ENCODE data around the gene RMDN2.

RMDN2 gene

DNA sequence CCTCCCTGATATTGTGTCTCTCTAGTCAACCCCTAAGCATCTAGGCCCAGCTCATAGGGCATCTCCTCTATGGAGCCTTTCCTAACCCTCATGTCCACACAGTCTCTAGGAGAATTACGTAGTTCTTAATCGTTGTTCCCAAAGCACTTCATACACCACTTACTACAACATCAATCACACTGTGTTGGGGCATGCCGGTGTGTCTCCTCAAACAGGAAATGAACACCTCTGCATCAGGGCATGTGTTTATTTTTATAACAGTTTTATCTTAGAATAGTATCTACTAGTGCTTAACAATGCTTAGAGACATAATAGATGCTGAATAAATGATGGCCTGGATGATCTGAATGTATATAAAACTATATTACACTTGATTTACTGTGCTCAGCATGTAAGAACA is 131.1 kb downstream of the RMDN2 start:
- no peaks in the 10 kb centered on the region for H3K4me1 ChIP-seq (ENCODE audit: low read length)
- H3K79me2 ChIP-seq (ENCODE audit: low read length): no peaks in the 10 kb centered on the region
- H3K27ac ChIP-seq (ENCODE audit: low read length): no peak overlapping the region
- H3K36me3 ChIP-seq (replicated peaks; ENCODE audit: low read depth, low read length): no peaks in the 10 kb centered on the region
- no peak overlapping the region for H3K4me2 ChIP-seq (ENCODE audit: low read length)
- H4K20me1 ChIP-seq (ENCODE audit: insufficient read depth, low read length): no peaks in the 10 kb centered on the region
- H3K9me3 ChIP-seq (ENCODE audit: insufficient read depth, low read length): no peaks in the 10 kb centered on the region
- no peak overlapping the region for H3K9ac ChIP-seq (ENCODE audit: low read length)
- no peak overlapping the region for H2AFZ ChIP-seq (ENCODE audit: low read depth, low read length)
- TF ChIP-seq, protein P1, sequence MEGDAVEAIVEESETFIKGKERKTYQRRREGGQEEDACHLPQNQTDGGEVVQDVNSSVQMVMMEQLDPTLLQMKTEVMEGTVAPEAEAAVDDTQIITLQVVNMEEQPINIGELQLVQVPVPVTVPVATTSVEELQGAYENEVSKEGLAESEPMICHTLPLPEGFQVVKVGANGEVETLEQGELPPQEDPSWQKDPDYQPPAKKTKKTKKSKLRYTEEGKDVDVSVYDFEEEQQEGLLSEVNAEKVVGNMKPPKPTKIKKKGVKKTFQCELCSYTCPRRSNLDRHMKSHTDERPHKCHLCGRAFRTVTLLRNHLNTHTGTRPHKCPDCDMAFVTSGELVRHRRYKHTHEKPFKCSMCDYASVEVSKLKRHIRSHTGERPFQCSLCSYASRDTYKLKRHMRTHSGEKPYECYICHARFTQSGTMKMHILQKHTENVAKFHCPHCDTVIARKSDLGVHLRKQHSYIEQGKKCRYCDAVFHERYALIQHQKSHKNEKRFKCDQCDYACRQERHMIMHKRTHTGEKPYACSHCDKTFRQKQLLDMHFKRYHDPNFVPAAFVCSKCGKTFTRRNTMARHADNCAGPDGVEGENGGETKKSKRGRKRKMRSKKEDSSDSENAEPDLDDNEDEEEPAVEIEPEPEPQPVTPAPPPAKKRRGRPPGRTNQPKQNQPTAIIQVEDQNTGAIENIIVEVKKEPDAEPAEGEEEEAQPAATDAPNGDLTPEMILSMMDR (IDR thresholded peaks at IDR 0.05; ENCODE audit: low read depth, low read length): no peak
- no peak for TF ChIP-seq EZH2phosphoT487 (IDR thresholded peaks at IDR 0.05; ENCODE audit: low read depth)
- H3K27me3 ChIP-seq (ENCODE audit: low read depth, low read length): no peaks in the 10 kb centered on the region; the same call in none of the 2 replicates
- H3K4me3 ChIP-seq (ENCODE audit: low read length): no peak overlapping the region

DNA sequence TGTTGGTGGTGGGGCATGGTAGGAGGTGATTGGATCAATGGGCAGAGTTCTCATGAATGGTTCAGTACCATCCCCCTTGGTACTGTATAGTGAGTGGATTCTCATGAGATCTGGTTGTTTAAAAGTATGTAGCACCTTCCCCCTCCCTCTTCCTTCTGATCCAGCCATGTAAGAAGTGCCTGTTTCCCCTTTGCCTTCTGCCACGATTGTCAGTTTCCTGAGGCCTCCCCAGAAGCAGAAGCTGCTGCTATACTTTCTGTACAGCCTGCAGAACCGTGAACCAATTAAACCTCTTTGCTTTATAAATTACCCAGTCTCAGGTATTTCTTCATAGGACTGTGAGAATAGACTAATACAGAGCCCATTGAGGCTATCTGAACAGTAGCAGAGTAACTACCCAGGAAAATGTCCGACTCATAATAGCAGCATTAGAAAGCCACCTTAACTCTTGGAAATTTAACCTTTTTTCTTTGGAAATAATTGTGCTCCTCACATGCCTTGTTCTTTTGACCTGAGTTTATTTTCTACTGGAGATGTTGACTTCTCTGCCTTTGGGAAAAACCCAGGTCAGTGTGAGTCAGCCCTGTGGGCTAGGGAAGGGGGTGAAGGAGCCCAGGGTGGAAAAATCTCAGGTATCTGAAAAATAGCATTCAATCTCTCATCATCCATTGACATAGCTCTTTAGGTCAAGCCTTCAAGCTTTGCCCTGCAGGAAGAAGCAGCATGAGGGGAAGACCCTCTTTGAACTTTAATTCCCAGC is 132.7 kb downstream of the RMDN2 start:
- Histone ChIP-seq H3K4me2 (ENCODE audit: low read length) (no peak overlapping the region), H3K79me2 (ENCODE audit: low read length) (no peaks in the 10 kb centered on the region), H3K4me1 (ENCODE audit: low read length) (no peaks in the 10 kb centered on the region), H3K9ac (ENCODE audit: low read length) (no peak overlapping the region), H4K20me1 (ENCODE audit: insufficient read depth, low read length) (no peaks in the 10 kb centered on the region), H3K27me3 (ENCODE audit: low read depth, low read length) (no peaks in the 10 kb centered on the region; the same call in 1 of the 2 replicates), H3K9me3 (ENCODE audit: insufficient read depth, low read length) (no peaks in the 10 kb centered on the region), H3K4me3 (ENCODE audit: low read length) (no peak overlapping the region), H2AFZ (ENCODE audit: low read depth, low read length) (no peak overlapping the region), H3K27ac (ENCODE audit: low read length) (no peak overlapping the region), H3K36me3 (replicated peaks; ENCODE audit: low read depth, low read length) (no peaks in the 10 kb centered on the region)
- TF ChIP-seq EZH2phosphoT487 (IDR thresholded peaks at IDR 0.05; ENCODE audit: low read depth): no peak
- TF ChIP-seq, protein P1 (IDR thresholded peaks at IDR 0.05; ENCODE audit: low read depth, low read length): no peak

DNA sequence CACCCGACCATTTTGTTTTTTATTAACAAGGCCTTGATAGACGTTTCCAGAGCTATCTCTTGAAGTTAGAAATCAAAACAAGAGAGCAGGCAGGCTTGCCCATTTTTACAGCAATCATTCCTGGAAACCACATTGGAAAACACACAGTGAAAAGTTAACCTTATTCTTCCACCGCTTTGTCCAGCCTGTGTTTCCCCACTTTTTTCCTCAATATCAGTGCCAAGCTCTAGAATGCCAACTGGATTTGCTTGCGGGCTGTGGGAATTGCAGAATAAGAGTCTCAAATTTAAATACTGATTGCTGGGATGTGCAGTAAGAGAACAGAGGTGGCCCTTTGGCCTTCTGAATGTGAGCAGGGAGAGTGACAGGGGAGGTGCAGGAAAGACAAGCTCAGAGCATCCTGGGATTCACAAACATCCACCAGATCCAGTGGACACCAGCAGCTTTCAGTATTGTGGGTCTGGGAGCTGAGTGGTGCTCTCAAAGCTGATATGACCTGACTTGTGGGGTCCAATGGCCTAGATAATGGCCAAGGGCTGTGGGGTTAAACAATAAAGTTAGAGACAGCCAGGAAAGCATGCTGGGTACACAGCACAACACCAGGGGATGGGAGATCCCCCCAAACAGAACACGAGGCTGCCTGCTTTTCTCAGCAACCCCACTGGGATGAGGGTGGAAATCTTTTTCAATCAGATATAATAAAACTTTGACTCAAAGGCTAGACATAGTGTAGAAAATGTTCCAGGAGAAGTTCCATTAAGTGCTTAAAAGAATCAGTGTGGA is 135.3 kb downstream of the RMDN2 start:
- no peaks in the 10 kb centered on the region for H3K36me3 ChIP-seq (replicated peaks; ENCODE audit: low read depth, low read length)
- H3K79me2 ChIP-seq (ENCODE audit: low read length): no peaks in the 10 kb centered on the region
- no peaks in the 10 kb centered on the region for H3K27me3 ChIP-seq (ENCODE audit: low read depth, low read length)
- H3K4me2 ChIP-seq (ENCODE audit: low read length): no peak overlapping the region
- no peak overlapping the region for H3K4me3 ChIP-seq (ENCODE audit: low read length)
- no peaks in the 10 kb centered on the region for H3K9me3 ChIP-seq (ENCODE audit: insufficient read depth, low read length)
- TF ChIP-seq, protein P1 (IDR thresholded peaks at IDR 0.05; ENCODE audit: low read depth, low read length): no peak
- no peak for TF ChIP-seq EZH2phosphoT487 (IDR thresholded peaks at IDR 0.05; ENCODE audit: low read depth)
- H3K27ac ChIP-seq (ENCODE audit: low read length): no peak overlapping the region
- H2AFZ ChIP-seq (ENCODE audit: low read depth, low read length): no peak overlapping the region
- H3K9ac ChIP-seq (ENCODE audit: low read length): no peak overlapping the region
- H4K20me1 ChIP-seq (ENCODE audit: insufficient read depth, low read length): no peaks in the 10 kb centered on the region
- no peaks in the 10 kb centered on the region for H3K4me1 ChIP-seq (ENCODE audit: low read length)

DNA sequence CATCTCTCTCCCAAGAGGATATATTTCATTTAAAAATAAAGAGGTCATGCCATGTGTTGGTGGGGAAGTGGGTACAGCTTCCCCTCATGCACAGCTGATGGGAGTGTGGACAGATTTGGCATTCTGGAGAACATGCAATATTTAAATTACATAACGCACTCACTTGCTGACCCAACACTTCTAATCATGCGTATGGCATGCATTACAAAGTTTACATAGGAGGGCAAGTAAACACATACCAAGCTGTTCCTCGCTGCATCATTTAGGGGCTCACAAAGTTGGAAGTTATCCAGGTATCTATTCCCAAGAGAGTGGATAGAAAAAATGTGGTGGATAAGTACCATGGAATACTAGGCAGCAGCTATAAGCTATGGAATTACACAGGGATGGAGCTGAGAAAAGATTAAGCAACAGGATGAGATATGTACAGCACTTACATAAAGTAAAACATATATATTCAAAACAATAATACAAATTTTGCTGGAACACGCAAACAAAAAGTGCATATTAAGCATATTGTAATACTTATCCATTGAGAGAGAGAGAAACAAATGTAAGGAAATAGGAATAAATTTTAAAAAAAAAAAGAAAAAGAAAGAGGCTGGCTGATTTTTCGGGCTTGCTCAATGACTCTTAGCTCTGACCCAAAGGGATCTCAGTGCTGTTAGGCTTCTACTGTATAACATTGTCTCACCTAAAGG is 139.9 kb downstream of the RMDN2 start:
- no peak overlapping the region for H2AFZ ChIP-seq (ENCODE audit: low read depth, low read length)
- H3K4me3 ChIP-seq (ENCODE audit: low read length): no peak overlapping the region
- no peak for TF ChIP-seq EZH2phosphoT487 (IDR thresholded peaks at IDR 0.05; ENCODE audit: low read depth)
- TF ChIP-seq, protein P1 (IDR thresholded peaks at IDR 0.05; ENCODE audit: low read depth, low read length): no peak
- no peak overlapping the region for H3K9ac ChIP-seq (ENCODE audit: low read length)
- no peaks in the 10 kb centered on the region for H4K20me1 ChIP-seq (ENCODE audit: insufficient read depth, low read length)
- no peaks in the 10 kb centered on the region for H3K36me3 ChIP-seq (replicated peaks; ENCODE audit: low read depth, low read length)
- H3K27ac ChIP-seq (ENCODE audit: low read length): no peak overlapping the region
- no peaks in the 10 kb centered on the region for H3K4me1 ChIP-seq (ENCODE audit: low read length)
- H3K79me2 ChIP-seq (ENCODE audit: low read length): no peaks in the 10 kb centered on the region
- no peak overlapping the region for H3K4me2 ChIP-seq (ENCODE audit: low read length)
- H3K27me3 ChIP-seq (ENCODE audit: low read depth, low read length): no peaks in the 10 kb centered on the region
- no peaks in the 10 kb centered on the region for H3K9me3 ChIP-seq (ENCODE audit: insufficient read depth, low read length)

All from OCI-LY3 (cell line).